IPS-15b (cell line): ENCODE data around the gene DISP2.

Experiments used
- H3K27me3 ChIP-seq: one replicate; pipeline ENCODE4 v1.6.1; 2013; ENCODE audit warnings: low read length; ENCODE audit not compliant: control insufficient read depth, insufficient read depth
- H3K36me3 ChIP-seq: one replicate; pipeline ENCODE4 v1.6.1; 2013; ENCODE audit warnings: low read length; ENCODE audit not compliant: control insufficient read depth, insufficient read depth
- H3K4me1 ChIP-seq: one replicate; pipeline ENCODE4 v1.6.1; 2013; ENCODE audit warnings: mild to moderate bottlenecking, low read length; ENCODE audit not compliant: control insufficient read depth, insufficient read depth
- H3K4me3 ChIP-seq: one replicate; pipeline ENCODE4 v1.5.1; 2013; ENCODE audit warnings: low read depth, low read length
- H3K9ac ChIP-seq: one replicate; pipeline ENCODE4 v1.6.1; 2013; ENCODE audit warnings: low read depth, mild to moderate bottlenecking, low read length
- H3K9me3 ChIP-seq: one replicate; pipeline ENCODE4 v1.6.1; 2013; ENCODE audit warnings: mild to moderate bottlenecking, low read length; ENCODE audit not compliant: control insufficient read depth, insufficient read depth

Gene DISP2

GRCh38 chr15:40363611-40364010 lies 5.6 kb downstream of the DISP2 start:
- Histone ChIP-seq H3K27me3 (peaks cover 56% of the 10 kb centered on the region), H3K36me3 (no peaks in the 10 kb centered on the region), H3K4me1 (peaks cover 4% of the 10 kb centered on the region), H3K9ac (no peak overlapping the region), H3K4me3 (no peak overlapping the region), H3K9me3 (no peaks in the 10 kb centered on the region)

GRCh38 chr15:40364251-40364650 lies 6.2 kb downstream of the DISP2 start:
- H3K4me3 ChIP-seq: no peak overlapping the region
- peaks cover under 1% of the 10 kb centered on the region for H3K4me1 ChIP-seq
- no peak overlapping the region for H3K9ac ChIP-seq
- H3K36me3 ChIP-seq: no peaks in the 10 kb centered on the region
- H3K9me3 ChIP-seq: no peaks in the 10 kb centered on the region
- peaks cover 57% of the 10 kb centered on the region for H3K27me3 ChIP-seq

GRCh38 chr15:40365016-40365415 lies 7.0 kb downstream of the DISP2 start:
- no peak overlapping the region for H3K9ac ChIP-seq
- H3K4me3 ChIP-seq: no peak overlapping the region
- H3K9me3 ChIP-seq: no peaks in the 10 kb centered on the region
- peaks cover 52% of the 10 kb centered on the region for H3K27me3 ChIP-seq
- H3K36me3 ChIP-seq: no peaks in the 10 kb centered on the region
- no peaks in the 10 kb centered on the region for H3K4me1 ChIP-seq

- H3K4me3 ChIP-seq: no peak overlapping the region
- no peak overlapping the region for H3K9ac ChIP-seq
- H3K36me3 ChIP-seq: no peaks in the 10 kb centered on the region
- no peaks in the 10 kb centered on the region for H3K9me3 ChIP-seq
- no peaks in the 10 kb centered on the region for H3K4me1 ChIP-seq
- H3K27me3 ChIP-seq: peaks cover 57% of the 10 kb centered on the region
Measured at GRCh38 chr15:40365624-40366456, 7.8 kb downstream of the DISP2 start.

GRCh38 chr15:40366457-40367370 lies 8.7 kb downstream of the DISP2 start:
- Histone ChIP-seq H3K9ac (no peak overlapping the region), H3K27me3 (peaks cover 52% of the 10 kb centered on the region), H3K4me1 (no peaks in the 10 kb centered on the region), H3K36me3 (no peaks in the 10 kb centered on the region), H3K9me3 (no peaks in the 10 kb centered on the region), H3K4me3 (no peak overlapping the region)

- Histone ChIP-seq H3K9me3 (no peaks in the 10 kb centered on the region), H3K36me3 (no peaks in the 10 kb centered on the region), H3K27me3 (peaks cover 46% of the 10 kb centered on the region), H3K9ac (no peak overlapping the region), H3K4me1 (no peaks in the 10 kb centered on the region), H3K4me3 (peak overlapping the region; percentile 45)
Measured at GRCh38 chr15:40367371-40367685, 9.3 kb downstream of the DISP2 start.

GRCh38 chr15:40367686-40368611 lies 9.9 kb downstream of the DISP2 start:
- peaks cover 44% of the 10 kb centered on the region for H3K27me3 ChIP-seq
- no peak overlapping the region for H3K9ac ChIP-seq
- no peaks in the 10 kb centered on the region for H3K9me3 ChIP-seq
- H3K4me1 ChIP-seq: no peaks in the 10 kb centered on the region
- H3K4me3 ChIP-seq: peak overlapping the region; percentile 45
- H3K36me3 ChIP-seq: no peaks in the 10 kb centered on the region

GRCh38 chr15:40368719-40369473 lies 10.9 kb downstream of the DISP2 start:
- Histone ChIP-seq H3K4me1 (no peaks in the 10 kb centered on the region), H3K9me3 (no peaks in the 10 kb centered on the region), H3K36me3 (no peaks in the 10 kb centered on the region), H3K27me3 (peaks cover 44% of the 10 kb centered on the region), H3K9ac (no peak overlapping the region), H3K4me3 (no peak overlapping the region)

GRCh38 chr15:40369474-40369869 lies 11.5 kb downstream of the DISP2 start:
- H3K36me3 ChIP-seq: no peaks in the 10 kb centered on the region
- no peaks in the 10 kb centered on the region for H3K4me1 ChIP-seq
- H3K9me3 ChIP-seq: no peaks in the 10 kb centered on the region
- no peak overlapping the region for H3K9ac ChIP-seq
- H3K27me3 ChIP-seq: peaks cover 41% of the 10 kb centered on the region
- no peak overlapping the region for H3K4me3 ChIP-seq

- H3K36me3 ChIP-seq: no peaks in the 10 kb centered on the region
- H3K27me3 ChIP-seq: peaks cover 41% of the 10 kb centered on the region
Measured at GRCh38 chr15:40369971-40370370, 12.0 kb downstream of the DISP2 start.

GRCh38 chr15:40372981-40373380 lies 15.0 kb downstream of the DISP2 start:
- H3K9ac ChIP-seq: no peak overlapping the region
- H3K27me3 ChIP-seq: peaks cover 20% of the 10 kb centered on the region
- no peaks in the 10 kb centered on the region for H3K36me3 ChIP-seq
- no peak overlapping the region for H3K4me3 ChIP-seq
- H3K4me1 ChIP-seq: no peaks in the 10 kb centered on the region
- H3K9me3 ChIP-seq: no peaks in the 10 kb centered on the region

More at GRCh38 chr15:40369971-40370370, 12.0 kb downstream of the DISP2 start:
- Histone ChIP-seq H3K9ac (no peak overlapping the region), H3K4me3 (no peak overlapping the region), H3K9me3 (no peaks in the 10 kb centered on the region), H3K4me1 (no peaks in the 10 kb centered on the region)
